Bladder microvascular endothelial cell (primary cell): Measurements from ENCODE around the gene MAST1. TPM values are rescaled to one million over a fixed set of nuclear protein-coding genes. Genes with fewer than 3 reads are reported as not detected.

Source experiments
- total RNA-seq: library from RNA; depleted of rRNA; stranded (reverse); fragments of >200 nt; gene quantifications from 2 replicates; pipeline ENCODE4 v1.2.3, GENCODE V29; 2014

MAST1 gene
- 0.16 and 1.0 TPM in 2 replicates for total RNA-seq

DNA sequence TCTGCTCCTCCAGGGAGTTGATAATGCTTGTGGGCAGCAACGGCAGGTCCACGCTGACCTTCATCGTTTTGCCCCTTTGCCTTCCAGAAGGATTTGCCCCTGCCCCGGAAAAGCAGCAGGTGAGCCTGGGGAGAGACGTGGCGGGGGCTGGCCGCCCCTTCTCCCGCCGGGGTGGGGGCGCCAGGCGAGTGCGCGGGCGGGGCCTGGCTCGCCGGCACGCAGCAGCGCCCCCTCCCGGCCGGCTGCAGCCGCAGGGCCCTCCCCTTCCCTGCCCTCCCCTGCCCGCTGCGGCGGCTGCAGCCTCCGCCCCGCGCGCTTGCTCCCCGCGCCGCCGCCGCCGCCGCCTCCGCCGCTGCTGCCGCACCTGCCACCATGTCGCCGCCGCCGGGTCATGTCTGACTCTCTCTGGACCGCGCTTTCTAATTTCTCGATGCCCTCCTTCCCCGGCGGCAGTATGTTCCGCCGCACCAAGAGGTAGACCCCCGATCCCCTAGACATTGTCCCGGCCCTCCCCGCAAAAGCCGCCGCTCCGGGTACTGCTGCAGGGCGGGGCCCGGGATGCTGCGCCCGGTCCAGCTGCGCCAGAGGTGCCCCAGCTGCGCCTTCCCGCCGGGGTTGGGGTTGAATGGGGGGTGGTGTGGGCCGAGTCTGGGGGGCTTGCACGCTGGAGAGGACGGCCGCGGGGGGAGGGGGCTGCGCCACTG is at the start of gene MAST1:
Gene MAST1 (plus strand): TSS at position 334 of the 704 bp plus-strand sequence. CDS start 58 bp downstream, at position 392.

DNA sequence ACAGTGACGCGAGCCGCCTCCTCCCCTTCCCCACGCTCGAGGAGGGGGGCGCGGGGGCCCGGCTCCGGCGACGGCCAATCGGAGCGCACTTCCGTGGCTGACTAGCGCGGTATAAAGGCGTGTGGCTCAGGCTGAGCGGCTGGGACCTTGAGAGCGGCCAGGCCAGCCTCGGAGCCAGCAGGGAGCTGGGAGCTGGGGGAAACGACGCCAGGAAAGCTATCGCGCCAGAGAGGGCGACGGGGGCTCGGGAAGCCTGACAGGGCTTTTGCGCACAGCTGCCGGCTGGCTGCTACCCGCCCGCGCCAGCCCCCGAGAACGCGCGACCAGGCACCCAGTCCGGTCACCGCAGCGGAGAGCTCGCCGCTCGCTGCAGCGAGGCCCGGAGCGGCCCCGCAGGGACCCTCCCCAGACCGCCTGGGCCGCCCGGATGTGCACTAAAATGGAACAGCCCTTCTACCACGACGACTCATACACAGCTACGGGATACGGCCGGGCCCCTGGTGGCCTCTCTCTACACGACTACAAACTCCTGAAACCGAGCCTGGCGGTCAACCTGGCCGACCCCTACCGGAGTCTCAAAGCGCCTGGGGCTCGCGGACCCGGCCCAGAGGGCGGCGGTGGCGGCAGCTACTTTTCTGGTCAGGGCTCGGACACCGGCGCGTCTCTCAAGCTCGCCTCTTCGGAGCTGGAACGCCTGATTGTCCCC is 46.8 kb upstream of the MAST1 start, which contains the start of gene JUNB:
Gene JUNB (plus strand): TSS at position 142 of the 706 bp plus-strand sequence. CDS start 286 bp downstream, at position 428.

DNA sequence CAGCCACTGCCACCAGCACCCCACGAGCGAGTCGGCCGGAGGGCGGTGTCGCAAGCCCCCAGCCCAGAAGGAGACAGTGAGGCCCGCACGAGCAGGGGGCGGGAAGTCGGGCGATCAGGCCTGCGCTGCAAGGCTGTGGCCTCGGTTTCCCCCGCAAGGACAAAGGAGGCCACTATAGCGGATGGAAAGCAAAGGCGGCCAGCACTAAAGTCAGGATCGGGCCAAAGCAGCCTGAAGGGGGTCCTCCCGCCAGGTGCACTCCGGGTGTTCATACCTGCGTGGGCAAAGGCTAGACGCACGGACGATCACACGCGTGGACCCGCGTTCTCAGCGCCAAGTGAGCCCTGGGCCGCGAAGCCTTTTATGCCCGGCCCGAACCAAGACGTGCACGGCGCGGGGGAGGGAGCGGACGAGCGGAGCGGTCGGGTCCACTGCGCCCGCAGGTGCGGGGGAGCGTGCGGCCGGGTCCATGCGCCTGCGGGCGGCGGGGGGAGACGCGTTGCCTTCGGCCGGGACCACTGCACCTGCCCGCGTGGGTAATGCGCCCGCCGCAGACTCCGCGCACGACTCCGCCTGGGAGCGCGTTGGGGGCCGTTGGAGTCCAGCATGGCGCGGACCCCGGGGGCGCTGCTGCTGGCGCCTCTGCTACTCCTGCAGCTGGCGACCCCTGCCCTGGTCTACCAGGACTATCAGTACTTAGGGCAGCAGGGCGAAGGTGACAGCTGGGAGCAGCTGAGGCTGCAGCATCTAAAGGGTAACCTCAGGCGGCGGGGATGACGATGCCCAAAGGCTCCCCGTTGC is 36.6 kb upstream of the MAST1 start, which contains the start of the genes PRDX2 and THSD8:
Gene PRDX2 (minus strand): TSS at position 335 of the 801 bp plus-strand sequence. CDS start 539 bp downstream, outside the sequence.
Gene THSD8 (plus strand): TSS at position 604 of the 801 bp plus-strand sequence. CDS start 3 bp downstream, at position 607.

DNA sequence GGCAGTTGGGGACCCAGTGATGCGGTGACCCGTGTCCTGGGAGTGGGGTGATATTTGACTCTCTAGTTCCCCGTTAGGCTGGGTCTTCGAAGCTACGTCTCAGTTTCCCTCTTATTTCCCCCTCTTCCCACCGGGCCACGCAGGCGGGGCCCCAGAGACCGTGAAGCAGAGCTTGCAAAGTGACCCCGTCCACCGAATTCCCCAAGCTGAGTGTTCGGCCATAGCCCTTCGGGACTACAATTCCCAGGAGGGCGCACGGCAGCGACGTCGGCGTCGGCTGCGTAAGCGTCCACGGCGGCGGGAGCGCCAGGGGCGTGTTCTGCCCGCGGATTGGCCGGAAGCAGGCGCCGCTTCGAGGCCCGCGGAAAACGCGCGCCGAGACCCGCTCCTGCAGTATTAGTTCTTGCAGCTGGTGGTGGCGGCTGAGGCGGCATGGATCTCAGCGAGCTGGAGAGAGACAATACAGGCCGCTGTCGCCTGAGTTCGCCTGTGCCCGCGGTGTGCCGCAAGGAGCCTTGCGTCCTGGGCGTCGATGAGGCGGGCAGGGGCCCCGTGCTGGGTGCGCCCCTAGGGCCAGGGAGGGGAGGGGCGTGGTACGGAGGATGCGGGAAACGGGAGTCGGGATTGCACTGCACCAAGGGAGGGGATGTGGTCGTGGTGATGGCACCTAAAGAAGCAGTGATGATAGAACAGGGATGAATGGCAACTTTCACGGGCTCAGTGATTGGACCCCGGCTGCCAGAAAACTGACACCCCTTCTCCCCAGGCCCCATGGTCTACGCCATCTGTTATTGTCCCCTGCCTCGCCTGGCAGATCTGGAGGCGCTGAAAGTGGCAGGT is 31.9 kb upstream of the MAST1 start, which contains the start of gene RNASEH2A:
Gene RNASEH2A (plus strand): TSS at position 343 of the 840 bp plus-strand sequence. CDS start 90 bp downstream, at position 433.

DNA sequence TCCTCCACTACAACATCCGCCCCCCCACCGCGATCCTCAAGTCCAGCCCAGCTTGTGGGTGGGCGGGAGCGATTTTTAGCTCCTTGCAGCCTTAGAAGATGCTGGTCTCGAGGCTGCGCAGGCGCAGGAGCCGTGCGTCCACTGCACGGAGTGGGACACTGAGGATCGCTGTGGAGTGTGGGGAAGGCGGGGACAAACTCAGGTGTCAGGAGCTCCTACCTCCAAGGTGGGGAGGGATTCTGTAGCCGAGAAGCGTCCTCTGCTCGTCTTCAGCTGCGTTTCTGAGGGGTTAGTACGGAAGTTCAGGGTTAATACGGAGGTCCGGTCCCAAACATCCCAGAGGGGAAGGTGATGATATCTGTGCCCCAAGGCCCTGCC is 3.8 kb upstream of the MAST1 start, which contains the start of gene RTBDN:
Gene RTBDN (minus strand): TSS at position 14 of the 378 bp plus-strand sequence. CDS start 4,600 bp downstream, outside the sequence.

DNA sequence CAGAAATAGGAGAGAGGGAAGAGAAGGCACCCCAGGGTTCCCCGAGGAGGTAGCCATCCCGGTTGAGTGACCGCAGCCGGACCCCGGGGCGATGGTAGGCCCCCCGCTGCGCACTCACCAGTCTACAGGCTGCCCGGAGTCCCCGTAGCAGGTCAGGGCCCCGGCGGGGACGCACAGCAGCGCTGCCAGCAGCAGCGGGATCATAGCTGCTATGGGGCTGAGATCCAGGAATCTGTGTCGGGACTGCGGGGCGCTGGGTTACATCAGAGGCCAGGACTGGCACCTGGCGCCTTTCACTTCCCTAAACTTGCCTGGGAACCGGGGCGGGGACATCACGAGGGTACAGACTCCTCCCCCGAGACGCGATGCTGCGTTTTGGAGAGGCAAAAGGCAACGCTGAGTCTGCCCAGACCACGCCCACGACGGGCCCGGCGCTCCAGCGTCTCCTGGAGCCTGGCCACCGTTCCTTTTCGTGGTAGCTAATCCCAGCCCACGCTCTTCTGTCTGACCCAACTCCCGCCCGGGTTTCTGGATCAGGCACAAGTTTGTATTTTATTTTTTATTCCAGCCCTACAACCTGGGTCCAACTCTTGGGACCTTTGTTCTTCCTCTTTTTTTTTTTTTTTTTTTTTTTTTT is 43.0 kb downstream of the MAST1 start, which contains the start of gene DNASE2:
Gene DNASE2 (minus strand): TSS at position 278 of the 637 bp plus-strand sequence. CDS start 74 bp downstream, at position 204.

DNA sequence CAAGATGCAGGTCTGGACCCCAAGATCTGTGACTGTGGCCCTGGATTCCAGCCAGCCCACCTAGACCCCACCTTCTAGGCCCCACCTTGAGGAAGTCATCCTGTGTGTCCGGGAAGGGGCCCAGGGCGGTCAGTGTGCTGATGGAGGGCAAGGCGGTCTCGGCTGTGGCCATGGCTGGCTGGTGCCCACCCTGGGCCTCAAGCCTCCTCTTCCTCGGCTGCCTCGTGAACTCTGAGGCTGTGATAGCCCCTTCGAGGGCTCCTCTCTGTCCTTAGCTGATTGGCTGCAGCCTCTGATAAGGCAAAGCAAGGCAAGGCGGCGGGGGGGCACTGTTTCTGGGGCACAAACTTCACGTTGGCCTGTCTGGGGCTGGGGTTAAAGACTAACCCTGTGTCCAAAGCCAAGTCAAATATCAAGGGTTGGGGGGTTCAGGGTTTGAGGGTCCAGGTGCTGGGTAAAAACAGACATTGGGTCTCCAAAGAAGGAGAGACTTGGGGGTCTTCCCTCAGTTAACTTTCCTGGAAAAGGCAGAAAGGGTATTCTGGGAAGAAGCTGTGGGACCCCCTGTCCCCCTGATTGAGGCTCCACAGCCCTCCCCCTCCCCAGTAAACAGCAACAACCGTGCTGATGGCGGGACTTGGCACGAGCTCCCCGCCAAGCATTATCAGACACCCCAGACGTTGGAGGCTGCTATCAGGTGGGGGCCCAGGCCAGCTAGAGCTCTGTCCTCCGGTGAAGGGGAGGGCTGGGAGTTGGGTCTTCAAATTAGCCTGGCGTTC is 48.8 kb downstream of the MAST1 start, which contains the start of gene KLF1:
Gene KLF1 (minus strand): TSS at position 233 of the 779 bp plus-strand sequence. CDS start 61 bp downstream, at position 172.

DNA sequence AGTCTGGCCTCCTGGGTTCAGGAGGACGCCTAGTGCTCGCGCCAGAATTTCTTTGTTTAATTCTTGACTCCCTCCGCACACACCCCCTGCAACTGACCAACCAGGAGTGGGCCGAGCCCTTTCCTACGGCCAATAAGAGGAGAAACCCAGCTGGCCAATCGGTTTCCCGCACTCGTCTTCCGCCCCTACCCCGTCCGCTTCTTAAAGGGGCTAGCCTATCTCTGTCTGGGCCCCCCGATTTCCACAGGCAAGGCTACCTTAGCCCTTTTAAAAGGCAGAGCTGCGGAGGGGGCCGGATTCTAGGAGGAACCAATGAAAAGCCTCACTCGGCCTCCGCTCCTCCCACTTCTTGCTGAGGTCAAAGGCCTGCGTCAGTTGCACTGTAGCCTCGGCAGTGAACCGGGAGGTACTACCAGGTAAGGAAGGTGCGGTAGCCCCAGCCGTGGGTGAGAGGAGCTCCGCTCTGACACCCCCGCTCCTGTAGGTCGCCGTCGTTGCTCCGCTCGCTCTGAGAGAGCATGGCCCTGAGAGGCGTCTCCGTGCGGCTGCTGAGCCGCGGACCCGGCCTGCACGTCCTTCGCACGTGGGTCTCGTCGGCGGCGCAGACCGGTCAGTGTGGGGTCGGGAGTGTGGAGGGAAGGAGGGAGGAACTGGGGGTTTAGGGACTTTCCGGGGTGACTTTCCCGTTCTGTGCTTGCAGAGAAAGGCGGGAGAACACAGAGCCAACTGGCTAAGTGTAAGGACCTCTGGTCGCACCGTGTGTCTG is 52.7 kb downstream of the MAST1 start, which contains the start of gene GCDH:
Gene GCDH (plus strand): TSS at position 374 of the 766 bp plus-strand sequence. CDS start 145 bp downstream, at position 519.

Other genes starting within 250 kb of the MAST1 start
- gene ZNF490, start 227.7 kb upstream of the MAST1 start, total RNA-seq = 3.2 and 9.9 TPM in 2 replicates
- 9.4 and 14.3 TPM in 2 replicates for gene ZNF791, start 227.6 kb upstream of the MAST1 start, total RNA-seq
- 31.2 and 64.0 TPM in 2 replicates for gene MAN2B1, start 171.8 kb upstream of the MAST1 start, total RNA-seq
- 10.0 and 12.6 TPM in 2 replicates for gene WDR83, start 171.7 kb upstream of the MAST1 start, total RNA-seq
- gene DHPS, start 156.6 kb upstream of the MAST1 start, total RNA-seq = 49.7 and 50.5 TPM in 2 replicates
- not detected in 2 replicates for gene GNG14, start 150.5 kb upstream of the MAST1 start, total RNA-seq
- 4.4 and 5.5 TPM in 2 replicates for gene FBXW9, start 141.9 kb upstream of the MAST1 start, total RNA-seq
- gene TNPO2, start 114.6 kb upstream of the MAST1 start, total RNA-seq = 20.9 and 53.7 TPM in 2 replicates
- 142 and 167 TPM in 2 replicates for gene TRIR, start 103.8 kb upstream of the MAST1 start, total RNA-seq
- 66.6 and 79.8 TPM in 2 replicates for gene GET3, start 101.0 kb upstream of the MAST1 start, total RNA-seq
- gene BEST2, start 86.7 kb upstream of the MAST1 start, total RNA-seq = not detected in 2 replicates
- gene HOOK2, start 63.0 kb upstream of the MAST1 start, total RNA-seq = 7.4 and 19.0 TPM in 2 replicates
- 36.8 and 49.2 TPM in 2 replicates for gene JUNB, start 47.0 kb upstream of the MAST1 start, total RNA-seq
- 164 and 210 TPM in 2 replicates for gene PRDX2, start 36.7 kb upstream of the MAST1 start, total RNA-seq
- not detected in 2 replicates for gene THSD8, start 36.4 kb upstream of the MAST1 start, total RNA-seq
- gene RNASEH2A, start 31.9 kb upstream of the MAST1 start, total RNA-seq = 19.6 and 25.7 TPM in 2 replicates
- not detected in 2 replicates for gene RTBDN, start 3.9 kb upstream of the MAST1 start, total RNA-seq
- 15.4 and 19.4 TPM in 2 replicates for gene DNASE2, start 42.9 kb downstream of the MAST1 start, total RNA-seq
- 0.06 TPM in 1 of 2 replicates, not detected in the other for gene KLF1, start 48.7 kb downstream of the MAST1 start, total RNA-seq
- gene GCDH, start 52.6 kb downstream of the MAST1 start, total RNA-seq = 16.0 and 21.7 TPM in 2 replicates
- 0.44 and 0.49 TPM in 2 replicates for gene SYCE2, start 80.8 kb downstream of the MAST1 start, total RNA-seq
- 44.8 and 67.8 TPM in 2 replicates for gene FARSA, start 95.2 kb downstream of the MAST1 start, total RNA-seq
- gene CALR, start 100.1 kb downstream of the MAST1 start, total RNA-seq = 1,348 and 1,646 TPM in 2 replicates
- 51.8 and 102 TPM in 2 replicates for gene RAD23A, start 107.3 kb downstream of the MAST1 start, total RNA-seq
- gene GADD45GIP1, start 118.7 kb downstream of the MAST1 start, total RNA-seq = 20.0 and 20.4 TPM in 2 replicates
- under 0.01 and 0.06 TPM in 2 replicates for gene DAND5, start 131.1 kb downstream of the MAST1 start, total RNA-seq
- gene NFIX, start 157.0 kb downstream of the MAST1 start, total RNA-seq = 2.1 and 13.0 TPM in 2 replicates